SK-N-SH treated with all-trans-retinoic acid at 6 μM for 48 hours (cell line): Measurements from ENCODE around the gene DOLPP1.

Source experiments
- ATAC-seq: fragments of 200-7000 bp; cut with Tn5 transposase; 3 replicates; pipeline ENCODE4 v1.9.1; 2020; ENCODE audit warnings: mild to moderate bottlenecking, moderate library complexity
- ARNTL ChIP-seq: fragments of 450-650 bp; formaldehyde crosslinking; IDR thresholded peaks from 2 replicates; pipeline ENCODE4 v1.5.0; 2020; ENCODE audit warnings: low read depth, mild to moderate bottlenecking, moderate library complexity, borderline replicate concordance
- BACH2 ChIP-seq: fragments of 250-450 bp; sonication (Bioruptor Pico); IDR thresholded peaks from 2 replicates; pipeline ENCODE4 v1.9.0; 2021; ENCODE audit warnings: mild to moderate bottlenecking, borderline replicate concordance
- CSDC2 ChIP-seq: fragments of 250-450 bp; sonication (Bioruptor Pico); IDR thresholded peaks from 2 replicates; pipeline ENCODE4 v1.5.0; 2020; ENCODE audit warnings: mild to moderate bottlenecking, moderate library complexity
- ESRRG ChIP-seq: fragments of 250-450 bp; sonication (Bioruptor Pico); IDR thresholded peaks from 2 replicates; pipeline ENCODE4 v1.6.1; 2021; ENCODE audit warnings: mild to moderate bottlenecking
- GLIS3 ChIP-seq: fragments of 250-450 bp; sonication (Bioruptor Pico); IDR thresholded peaks from 2 replicates; pipeline ENCODE4 v1.5.0; 2020; ENCODE audit warnings: mild to moderate bottlenecking, moderate library complexity
- ISL1 ChIP-seq: fragments of 250-450 bp; sonication (Bioruptor Pico); IDR thresholded peaks from 2 replicates; pipeline ENCODE4 v2.1.2; 2022; ENCODE audit warnings: mild to moderate bottlenecking, moderate library complexity
- OSR1 ChIP-seq: fragments of 250-450 bp; sonication (Bioruptor Pico); IDR thresholded peaks from 2 replicates; pipeline ENCODE4 v1.8.0; 2022; ENCODE audit warnings: moderate library complexity, mild to moderate bottlenecking, inconsistent platforms
- PPARA ChIP-seq: fragments of 250-450 bp; sonication (Bioruptor Pico); IDR thresholded peaks from 2 replicates; pipeline ENCODE4 v1.5.0; 2020; ENCODE audit warnings: mild to moderate bottlenecking, borderline replicate concordance
- RARB ChIP-seq: fragments of 250-450 bp; sonication (Bioruptor Pico); IDR thresholded peaks from 2 replicates; pipeline ENCODE4 v1.8.0; 2021; ENCODE audit warnings: mild to moderate bottlenecking, moderate library complexity
- SNAI2 ChIP-seq: fragments of 250-450 bp; sonication (Bioruptor Pico); IDR thresholded peaks from 2 replicates; pipeline ENCODE4 v1.5.0; 2020; ENCODE audit warnings: mild to moderate bottlenecking, moderate library complexity
- TCF4 ChIP-seq: fragments of 250-450 bp; sonication (Bioruptor Pico); IDR thresholded peaks from 2 replicates; pipeline ENCODE4 v1.8.0; 2021; ENCODE audit warnings: mild to moderate bottlenecking, moderate library complexity, borderline replicate concordance
- TOX ChIP-seq: fragments of 250-450 bp; sonication (Bioruptor Pico); IDR thresholded peaks from 2 replicates; pipeline ENCODE4 v1.8.0; 2021; ENCODE audit warnings: mild to moderate bottlenecking, moderate library complexity, borderline replicate concordance
- ZC3H10 ChIP-seq: fragments of 250-450 bp; sonication (Bioruptor Pico); IDR thresholded peaks from 2 replicates; pipeline ENCODE4 v1.5.1; 2021; ENCODE audit warnings: mild to moderate bottlenecking, moderate library complexity
- ZFP3 ChIP-seq: fragments of 250-450 bp; sonication (Bioruptor Pico); IDR thresholded peaks from 2 replicates; pipeline ENCODE4 v1.5.0; 2020; ENCODE audit warnings: mild to moderate bottlenecking, moderate library complexity
- ZFP30 ChIP-seq: fragments of 450-650 bp; formaldehyde crosslinking; IDR thresholded peaks from 2 replicates; pipeline ENCODE4 v1.5.0; 2022; ENCODE audit warnings: mild to moderate bottlenecking, moderate library complexity
- ZNF8 ChIP-seq: fragments of 450-650 bp; formaldehyde crosslinking; IDR thresholded peaks from 2 replicates; pipeline ENCODE4 v1.5.0; 2020; ENCODE audit warnings: mild to moderate bottlenecking, moderate library complexity
- TF ChIP-seq, protein P1 (sequence below): fragments of 250-450 bp; sonication (Bioruptor Pico); IDR thresholded peaks from 2 replicates; pipeline ENCODE4 v1.8.0; 2021; ENCODE audit warnings: low read depth, mild to moderate bottlenecking, moderate library complexity, borderline replicate concordance
- TF ChIP-seq, protein P2 (sequence below): fragments of 250-450 bp; sonication (Bioruptor Pico); IDR thresholded peaks from 2 replicates; pipeline ENCODE4 v1.5.0; 2020; ENCODE audit warnings: mild to moderate bottlenecking, moderate library complexity
- TF ChIP-seq, protein P3 (sequence below): fragments of 250-450 bp; sonication (Bioruptor Pico); IDR thresholded peaks from 2 replicates; pipeline ENCODE4 v1.5.1; 2020; ENCODE audit warnings: low read depth, mild to moderate bottlenecking, moderate library complexity
- TF ChIP-seq, protein P4 (sequence below): fragments of 250-450 bp; sonication (Bioruptor Pico); IDR thresholded peaks from 2 replicates; pipeline ENCODE4 v1.5.1; 2021; ENCODE audit warnings: mild to moderate bottlenecking, moderate library complexity

Gene DOLPP1

DNA sequence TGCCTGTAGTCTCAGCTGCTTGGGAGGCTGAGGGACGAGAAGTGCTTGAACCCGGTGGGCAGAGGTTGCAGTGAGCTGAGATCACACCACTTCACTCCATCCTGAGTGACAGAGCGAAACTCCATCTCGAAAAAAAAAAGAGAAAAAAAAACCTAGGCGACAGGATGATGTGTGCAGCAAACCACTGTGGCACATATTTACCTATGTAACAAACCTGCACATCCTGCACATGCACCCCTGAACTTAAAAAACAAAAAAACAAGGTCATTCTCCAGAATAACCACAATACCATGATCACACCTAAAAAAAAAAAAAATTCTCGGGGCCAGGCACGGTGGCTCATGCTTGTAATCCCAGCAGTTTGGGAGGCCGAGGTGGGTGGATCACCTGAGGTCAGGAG is 7.5 kb upstream of the DOLPP1 start:
- TF ChIP-seq ISL1 (no peak), OSR1 (no peak), SNAI2 (CRISPR knock-in tag) (no peak), ARNTL (no peak), ZFP30 (CRISPR knock-in tag) (no peak), RARB (CRISPR knock-in tag) (no peak), TCF4 (CRISPR knock-in tag) (no peak), PPARA (no peak), ZFP3 (no peak), TOX (CRISPR knock-in tag) (no peak), CSDC2 (CRISPR knock-in tag) (no peak)
- TF ChIP-seq, protein P1, sequence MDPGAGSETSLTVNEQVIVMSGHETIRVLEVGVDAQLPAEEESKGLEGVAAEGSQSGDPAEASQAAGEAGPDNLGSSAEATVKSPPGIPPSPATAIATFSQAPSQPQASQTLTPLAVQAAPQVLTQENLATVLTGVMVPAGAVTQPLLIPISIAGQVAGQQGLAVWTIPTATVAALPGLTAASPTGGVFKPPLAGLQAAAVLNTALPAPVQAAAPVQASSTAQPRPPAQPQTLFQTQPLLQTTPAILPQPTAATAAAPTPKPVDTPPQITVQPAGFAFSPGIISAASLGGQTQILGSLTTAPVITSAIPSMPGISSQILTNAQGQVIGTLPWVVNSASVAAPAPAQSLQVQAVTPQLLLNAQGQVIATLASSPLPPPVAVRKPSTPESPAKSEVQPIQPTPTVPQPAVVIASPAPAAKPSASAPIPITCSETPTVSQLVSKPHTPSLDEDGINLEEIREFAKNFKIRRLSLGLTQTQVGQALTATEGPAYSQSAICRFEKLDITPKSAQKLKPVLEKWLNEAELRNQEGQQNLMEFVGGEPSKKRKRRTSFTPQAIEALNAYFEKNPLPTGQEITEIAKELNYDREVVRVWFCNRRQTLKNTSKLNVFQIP (CRISPR knock-in tag): no peak
- TF ChIP-seq, protein P2, sequence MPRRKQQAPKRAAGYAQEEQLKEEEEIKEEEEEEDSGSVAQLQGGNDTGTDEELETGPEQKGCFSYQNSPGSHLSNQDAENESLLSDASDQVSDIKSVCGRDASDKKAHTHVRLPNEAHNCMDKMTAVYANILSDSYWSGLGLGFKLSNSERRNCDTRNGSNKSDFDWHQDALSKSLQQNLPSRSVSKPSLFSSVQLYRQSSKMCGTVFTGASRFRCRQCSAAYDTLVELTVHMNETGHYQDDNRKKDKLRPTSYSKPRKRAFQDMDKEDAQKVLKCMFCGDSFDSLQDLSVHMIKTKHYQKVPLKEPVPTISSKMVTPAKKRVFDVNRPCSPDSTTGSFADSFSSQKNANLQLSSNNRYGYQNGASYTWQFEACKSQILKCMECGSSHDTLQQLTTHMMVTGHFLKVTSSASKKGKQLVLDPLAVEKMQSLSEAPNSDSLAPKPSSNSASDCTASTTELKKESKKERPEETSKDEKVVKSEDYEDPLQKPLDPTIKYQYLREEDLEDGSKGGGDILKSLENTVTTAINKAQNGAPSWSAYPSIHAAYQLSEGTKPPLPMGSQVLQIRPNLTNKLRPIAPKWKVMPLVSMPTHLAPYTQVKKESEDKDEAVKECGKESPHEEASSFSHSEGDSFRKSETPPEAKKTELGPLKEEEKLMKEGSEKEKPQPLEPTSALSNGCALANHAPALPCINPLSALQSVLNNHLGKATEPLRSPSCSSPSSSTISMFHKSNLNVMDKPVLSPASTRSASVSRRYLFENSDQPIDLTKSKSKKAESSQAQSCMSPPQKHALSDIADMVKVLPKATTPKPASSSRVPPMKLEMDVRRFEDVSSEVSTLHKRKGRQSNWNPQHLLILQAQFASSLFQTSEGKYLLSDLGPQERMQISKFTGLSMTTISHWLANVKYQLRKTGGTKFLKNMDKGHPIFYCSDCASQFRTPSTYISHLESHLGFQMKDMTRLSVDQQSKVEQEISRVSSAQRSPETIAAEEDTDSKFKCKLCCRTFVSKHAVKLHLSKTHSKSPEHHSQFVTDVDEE (CRISPR knock-in tag): no peak
- no peak for ATAC-seq

DNA sequence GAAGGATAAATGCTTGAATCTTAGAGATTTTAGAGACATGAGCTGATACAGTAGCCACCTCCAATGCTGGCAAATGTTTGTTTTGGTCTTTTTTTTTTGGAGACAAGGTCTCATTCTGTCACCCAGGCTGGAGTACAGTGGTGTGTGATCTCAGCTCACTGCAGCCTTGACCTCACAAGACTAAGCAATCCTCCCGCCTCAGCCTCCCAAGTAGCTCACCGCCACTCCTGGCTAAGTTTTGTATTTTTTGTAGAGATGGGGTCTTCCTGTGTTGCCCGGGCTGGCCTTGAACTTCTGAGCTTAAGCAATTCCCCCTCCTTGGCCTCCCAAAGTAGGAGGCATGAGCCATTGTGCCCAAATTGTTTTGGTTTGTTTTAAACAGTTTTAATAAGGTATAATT is 6.8 kb upstream of the DOLPP1 start:
- TF ChIP-seq, protein P3, sequence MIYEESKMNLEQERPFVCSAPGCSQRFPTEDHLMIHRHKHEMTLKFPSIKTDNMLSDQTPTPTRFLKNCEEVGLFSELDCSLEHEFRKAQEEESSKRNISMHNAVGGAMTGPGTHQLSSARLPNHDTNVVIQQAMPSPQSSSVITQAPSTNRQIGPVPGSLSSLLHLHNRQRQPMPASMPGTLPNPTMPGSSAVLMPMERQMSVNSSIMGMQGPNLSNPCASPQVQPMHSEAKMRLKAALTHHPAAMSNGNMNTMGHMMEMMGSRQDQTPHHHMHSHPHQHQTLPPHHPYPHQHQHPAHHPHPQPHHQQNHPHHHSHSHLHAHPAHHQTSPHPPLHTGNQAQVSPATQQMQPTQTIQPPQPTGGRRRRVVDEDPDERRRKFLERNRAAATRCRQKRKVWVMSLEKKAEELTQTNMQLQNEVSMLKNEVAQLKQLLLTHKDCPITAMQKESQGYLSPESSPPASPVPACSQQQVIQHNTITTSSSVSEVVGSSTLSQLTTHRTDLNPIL (CRISPR knock-in tag): no peak
- TF ChIP-seq, protein P4, sequence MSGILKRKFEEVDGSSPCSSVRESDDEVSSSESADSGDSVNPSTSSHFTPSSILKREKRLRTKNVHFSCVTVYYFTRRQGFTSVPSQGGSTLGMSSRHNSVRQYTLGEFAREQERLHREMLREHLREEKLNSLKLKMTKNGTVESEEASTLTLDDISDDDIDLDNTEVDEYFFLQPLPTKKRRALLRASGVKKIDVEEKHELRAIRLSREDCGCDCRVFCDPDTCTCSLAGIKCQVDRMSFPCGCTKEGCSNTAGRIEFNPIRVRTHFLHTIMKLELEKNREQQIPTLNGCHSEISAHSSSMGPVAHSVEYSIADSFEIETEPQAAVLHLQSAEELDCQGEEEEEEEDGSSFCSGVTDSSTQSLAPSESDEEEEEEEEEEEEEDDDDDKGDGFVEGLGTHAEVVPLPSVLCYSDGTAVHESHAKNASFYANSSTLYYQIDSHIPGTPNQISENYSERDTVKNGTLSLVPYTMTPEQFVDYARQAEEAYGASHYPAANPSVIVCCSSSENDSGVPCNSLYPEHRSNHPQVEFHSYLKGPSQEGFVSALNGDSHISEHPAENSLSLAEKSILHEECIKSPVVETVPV (CRISPR knock-in tag): no peak
- TF ChIP-seq ESRRG (CRISPR knock-in tag) (no peak), TOX (CRISPR knock-in tag) (no peak), ZFP3 (no peak), GLIS3 (CRISPR knock-in tag) (no peak), ISL1 (no peak), RARB (CRISPR knock-in tag) (no peak), SNAI2 (CRISPR knock-in tag) (no peak), TCF4 (CRISPR knock-in tag) (no peak), PPARA (no peak)
- no peak for ATAC-seq

DNA sequence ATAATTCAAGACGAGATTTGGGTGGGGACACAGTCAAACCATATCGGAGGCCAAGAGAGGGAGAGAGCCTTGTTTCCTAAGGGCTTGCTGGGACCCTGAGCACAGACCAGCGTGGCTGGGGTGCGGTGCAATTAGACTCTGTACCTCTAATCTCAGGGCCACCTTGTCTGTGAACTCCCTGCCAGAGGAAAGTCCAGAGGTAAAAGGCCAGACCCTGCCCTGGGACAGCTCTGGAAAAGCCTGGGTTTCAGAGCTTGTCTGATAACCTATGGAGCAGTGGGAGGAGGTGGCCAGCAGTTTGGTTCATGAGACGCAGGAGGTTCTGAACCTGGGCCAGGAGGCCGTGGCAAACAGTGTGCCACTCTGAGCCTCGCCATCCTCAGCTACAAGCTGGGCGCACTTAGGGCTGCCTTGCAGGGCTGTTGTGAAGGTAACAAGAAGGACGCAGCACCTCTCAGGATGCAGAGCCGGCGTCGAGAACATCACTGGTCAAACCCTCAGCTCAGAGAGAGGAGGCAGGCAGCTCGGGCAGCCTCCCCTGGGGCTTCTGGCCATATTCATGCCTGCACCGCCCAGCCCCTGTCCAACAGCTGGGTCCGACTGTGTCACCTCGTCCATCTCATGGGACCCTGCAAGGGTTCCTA is 4.8 kb upstream of the DOLPP1 start:
- no peak for ATAC-seq
- no peak for TF ChIP-seq ZNF8 (CRISPR knock-in tag)
- TF ChIP-seq TCF4 (CRISPR knock-in tag): no peak
- no peak for TF ChIP-seq ZC3H10 (CRISPR knock-in tag)
- TF ChIP-seq, all 23 proteins: peak for 0

DNA sequence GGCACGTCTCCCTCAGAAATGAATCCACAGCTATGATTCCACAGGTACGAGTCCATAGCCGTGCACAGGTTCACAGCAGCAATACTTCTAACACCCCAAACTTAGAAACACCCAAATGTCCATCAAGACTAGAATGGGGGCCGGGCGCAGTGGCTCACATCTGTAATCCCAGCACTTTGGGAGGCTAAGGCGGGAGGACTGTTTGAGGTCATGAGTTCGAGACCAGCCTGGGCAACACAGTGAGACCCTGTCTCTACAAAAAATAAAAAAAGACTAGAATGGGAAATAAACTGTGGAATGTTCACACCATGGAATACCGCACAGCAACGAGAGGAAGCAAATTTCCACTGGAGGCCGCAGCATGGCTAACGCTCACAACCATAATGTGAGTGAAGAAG is 4.3 kb upstream of the DOLPP1 start:
- no peak for ATAC-seq
- TF ChIP-seq RARB (CRISPR knock-in tag) (no peak), ZNF8 (CRISPR knock-in tag) (no peak), ISL1 (no peak), BACH2 (CRISPR knock-in tag) (no peak), TOX (CRISPR knock-in tag) (no peak)

DNA sequence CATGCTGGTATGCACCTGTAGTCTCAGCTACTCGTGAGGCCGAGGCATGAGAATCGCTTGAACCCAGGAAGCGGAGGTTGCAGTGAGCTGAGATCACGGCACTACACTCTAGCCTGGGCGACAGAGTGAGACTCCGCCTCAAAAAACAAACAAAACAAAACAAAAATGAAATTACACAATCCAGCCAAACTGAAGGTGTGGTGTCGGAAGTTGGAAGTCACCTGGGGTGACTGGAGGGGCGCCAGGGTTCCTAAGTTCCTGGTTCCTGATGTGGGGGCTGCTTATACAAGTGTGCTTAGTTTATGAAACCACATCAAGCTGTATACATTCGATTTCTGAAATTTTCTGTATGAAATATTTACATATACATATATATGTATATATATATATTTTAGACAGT is 3.7 kb upstream of the DOLPP1 start:
- no peak for ATAC-seq
- TF ChIP-seq GLIS3 (CRISPR knock-in tag): no peak
- TF ChIP-seq ISL1: no peak
- no peak for TF ChIP-seq PPARA
- TF ChIP-seq OSR1: no peak
- TF ChIP-seq ZFP30 (CRISPR knock-in tag): no peak
- TF ChIP-seq, protein P4 (CRISPR knock-in tag): no peak
